ENCODE measurements around the gene FAM43A. TPM values are rescaled to one million over a fixed set of nuclear protein-coding genes. Genes with fewer than 3 reads are reported as not detected.

The FAM43A gene
- total and polyA plus RNA-seq, 3 donors from 2014 or later: 7.5 to 22.1 (median 13.1) TPM

DNA sequence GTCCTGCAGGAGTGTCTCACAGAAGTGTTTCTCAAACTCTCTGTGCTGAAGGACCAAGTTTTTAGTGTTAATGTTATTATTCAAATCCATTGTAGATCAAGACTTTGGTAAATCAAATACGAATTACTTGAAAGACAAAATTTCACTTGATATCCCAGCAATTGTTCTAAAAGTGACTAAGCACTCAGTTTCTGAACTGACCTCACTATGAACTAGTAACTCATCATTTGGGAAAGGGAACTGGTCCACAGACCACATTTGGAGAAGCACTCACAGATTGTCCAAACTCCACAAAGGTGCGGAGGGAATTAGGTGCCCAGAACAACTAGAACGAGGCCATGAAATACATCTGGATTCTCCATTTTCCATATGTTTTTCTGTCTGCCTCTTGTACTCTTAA lies 25.6 kb downstream of the FAM43A start:
- 89 to 90% methylated on average over 3 of the region's 3 CpGs for WGBS, 2 donors
- no peak for DNase-seq

DNA sequence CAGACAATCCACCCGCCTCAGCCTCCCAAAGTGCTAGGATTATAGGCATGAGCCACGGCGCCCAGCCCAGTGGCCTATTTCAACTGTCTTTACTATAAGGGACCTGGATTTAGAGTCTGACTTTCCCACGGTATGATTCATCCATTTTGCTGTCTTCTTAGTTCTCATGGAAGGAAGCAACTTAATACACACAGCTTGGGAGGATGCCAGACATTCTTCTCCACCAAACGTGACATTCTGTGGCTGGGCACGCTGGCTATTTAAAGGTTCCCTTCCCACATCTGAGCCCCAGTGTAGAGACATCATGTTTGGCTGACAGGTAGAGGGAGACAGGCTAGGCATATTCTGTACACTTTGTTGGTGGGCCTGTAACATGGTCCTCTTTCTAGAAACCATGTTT lies 26.2 kb downstream of the FAM43A start:
- WGBS, 2 donors: 63 to 79% methylated on average over 6 of the region's 6 CpGs
- no peaks in the 10 kb centered on the region for H3K9me3 ChIP-seq
- H3K36me3 ChIP-seq (ENCODE audit: low read depth, missing control alignments): no peaks in the 10 kb centered on the region
- no peaks in the 10 kb centered on the region for H3K4me1 ChIP-seq
- no peak for TF ChIP-seq POLR2A (IDR thresholded peaks at IDR 0.05)
- TF ChIP-seq, protein P1, sequence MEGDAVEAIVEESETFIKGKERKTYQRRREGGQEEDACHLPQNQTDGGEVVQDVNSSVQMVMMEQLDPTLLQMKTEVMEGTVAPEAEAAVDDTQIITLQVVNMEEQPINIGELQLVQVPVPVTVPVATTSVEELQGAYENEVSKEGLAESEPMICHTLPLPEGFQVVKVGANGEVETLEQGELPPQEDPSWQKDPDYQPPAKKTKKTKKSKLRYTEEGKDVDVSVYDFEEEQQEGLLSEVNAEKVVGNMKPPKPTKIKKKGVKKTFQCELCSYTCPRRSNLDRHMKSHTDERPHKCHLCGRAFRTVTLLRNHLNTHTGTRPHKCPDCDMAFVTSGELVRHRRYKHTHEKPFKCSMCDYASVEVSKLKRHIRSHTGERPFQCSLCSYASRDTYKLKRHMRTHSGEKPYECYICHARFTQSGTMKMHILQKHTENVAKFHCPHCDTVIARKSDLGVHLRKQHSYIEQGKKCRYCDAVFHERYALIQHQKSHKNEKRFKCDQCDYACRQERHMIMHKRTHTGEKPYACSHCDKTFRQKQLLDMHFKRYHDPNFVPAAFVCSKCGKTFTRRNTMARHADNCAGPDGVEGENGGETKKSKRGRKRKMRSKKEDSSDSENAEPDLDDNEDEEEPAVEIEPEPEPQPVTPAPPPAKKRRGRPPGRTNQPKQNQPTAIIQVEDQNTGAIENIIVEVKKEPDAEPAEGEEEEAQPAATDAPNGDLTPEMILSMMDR (IDR thresholded peaks at IDR 0.05): no peak
- intact Hi-C loops (cut with DNase I; ENCODE audit: low total_unique reads): no loop called here
- H3K27me3 ChIP-seq: no peaks in the 10 kb centered on the region
- H3K4me3 ChIP-seq: no peak overlapping the region
- no peak for DNase-seq
- H3K27ac ChIP-seq: no peak overlapping the region

More for the DNA sequence above, 25.6 kb downstream of the FAM43A start:
- H3K27me3 ChIP-seq: no peaks in the 10 kb centered on the region
- TF ChIP-seq POLR2A (IDR thresholded peaks at IDR 0.05): no peak
- TF ChIP-seq, protein P1 (IDR thresholded peaks at IDR 0.05): no peak
- intact Hi-C loops (cut with DNase I; ENCODE audit: low total_unique reads): no loop called here
- no peak overlapping the region for H3K4me3 ChIP-seq
- no peaks in the 10 kb centered on the region for H3K9me3 ChIP-seq
- no peaks in the 10 kb centered on the region for H3K36me3 ChIP-seq (ENCODE audit: low read depth, missing control alignments)
- H3K4me1 ChIP-seq: no peaks in the 10 kb centered on the region
- H3K27ac ChIP-seq: no peak overlapping the region

GRCh38 chr3:194713299-194714136 lies 27.8 kb downstream of the FAM43A start:
- Histone ChIP-seq H3K27me3 (no peaks in the 10 kb centered on the region), H3K4me1 (no peaks in the 10 kb centered on the region), H3K36me3 (ENCODE audit: low read depth, missing control alignments) (no peaks in the 10 kb centered on the region), H3K27ac (no peak overlapping the region), H3K9me3 (no peaks in the 10 kb centered on the region), H3K4me3 (no peak overlapping the region)
- no peak for TF ChIP-seq POLR2A (IDR thresholded peaks at IDR 0.05)
- DNase-seq: peak; percentile 28
- intact Hi-C loops (cut with DNase I; ENCODE audit: low total_unique reads): no loop called here
- 63 to 74% methylated on average over 9 of the region's 9 CpGs for WGBS, 2 donors

DNA sequence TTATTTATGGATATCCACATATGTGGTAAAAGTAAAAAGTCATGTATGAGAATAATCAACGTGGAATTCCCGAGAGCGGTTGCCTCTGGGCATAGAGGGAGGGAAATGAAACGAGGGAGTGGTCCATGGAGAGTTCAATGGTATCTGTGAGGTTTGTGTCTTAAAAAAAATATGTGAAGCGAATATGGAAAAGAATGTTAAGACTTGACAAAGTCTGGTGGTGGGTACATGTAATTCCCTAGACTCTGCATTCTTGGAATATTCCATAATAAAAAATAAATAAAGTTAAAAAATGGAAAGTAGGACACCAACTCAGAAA lies 28.4 kb downstream of the FAM43A start:
- H3K27me3 ChIP-seq: no peaks in the 10 kb centered on the region

DNA sequence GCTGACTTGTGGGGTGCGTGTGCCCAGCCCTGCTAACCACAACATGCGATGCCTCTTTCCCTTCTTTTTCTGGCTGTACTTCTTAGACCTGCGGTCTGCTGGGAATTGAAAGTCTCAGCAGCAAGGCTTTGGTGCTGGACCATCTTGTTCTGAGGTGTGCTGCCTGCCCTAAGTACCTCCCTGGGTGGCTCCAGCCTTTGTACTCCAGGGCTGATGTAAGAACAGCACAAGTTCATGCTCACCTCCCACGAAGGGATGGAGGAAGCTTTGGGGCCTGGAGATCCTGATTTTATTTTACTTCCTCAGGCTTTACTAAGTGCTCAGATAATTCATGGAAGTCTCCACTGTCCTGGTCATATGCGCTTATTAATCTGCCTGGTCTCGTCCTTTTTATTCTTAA lies 28.9 kb downstream of the FAM43A start:
- 63 to 76% methylated on average over 6 of the region's 6 CpGs for WGBS, 2 donors
- no peaks in the 10 kb centered on the region for H3K9me3 ChIP-seq
- intact Hi-C loops (cut with DNase I; ENCODE audit: low total_unique reads): no loop called here
- H3K4me1 ChIP-seq: no peaks in the 10 kb centered on the region
- TF ChIP-seq, protein P1 (IDR thresholded peaks at IDR 0.05): no peak
- no peak for TF ChIP-seq POLR2A (IDR thresholded peaks at IDR 0.05)
- no peak overlapping the region for H3K27ac ChIP-seq
- no peaks in the 10 kb centered on the region for H3K36me3 ChIP-seq (ENCODE audit: low read depth, missing control alignments)
- DNase-seq: no peak
- H3K27me3 ChIP-seq: no peaks in the 10 kb centered on the region
- H3K4me3 ChIP-seq: no peak overlapping the region

More for the DNA sequence above, 28.4 kb downstream of the FAM43A start:
- TF ChIP-seq, protein P1 (IDR thresholded peaks at IDR 0.05): no peak
- no peak for TF ChIP-seq POLR2A (IDR thresholded peaks at IDR 0.05)
- H3K4me3 ChIP-seq: no peak overlapping the region
- H3K4me1 ChIP-seq: no peaks in the 10 kb centered on the region
- 85 to 86% methylated on average over 5 of the region's 5 CpGs for WGBS, 2 donors
- H3K27ac ChIP-seq: no peak overlapping the region
- no peaks in the 10 kb centered on the region for H3K36me3 ChIP-seq (ENCODE audit: low read depth, missing control alignments)
- no peaks in the 10 kb centered on the region for H3K9me3 ChIP-seq
- DNase-seq: no peak
- intact Hi-C loops (cut with DNase I; ENCODE audit: low total_unique reads): no loop called here

All from testis (tissue), 3 donors.